ACHN (cell line): ENCODE measurements around the gene CCDC69.

Experiments used
- DNase-seq: peaks from one replicate; pipeline ENCODE4 v3.0.0-alpha.2; 2015
- in situ Hi-C: cut with HindIII; loops from 2 replicates; pipeline ENCODE4 v1.10.0; 2017; ENCODE audit warnings: low sequenced_read_pairs, low pct_ligation_motif_present, low pct_unique_long_range_greater_than_20kb

CCDC69 gene

GRCh38 chr5:151139646-151140045 lies 84.2 kb downstream of the CCDC69 start:
- DNase-seq = no peak
- in situ Hi-C loops = no loop called here

- in situ Hi-C loops = no loop called here
- DNase-seq = no peak
Observed at GRCh38 chr5:151139015-151139414, 84.9 kb downstream of the CCDC69 start.

GRCh38 chr5:151138114-151138513 lies 85.8 kb downstream of the CCDC69 start:
- DNase-seq = no peak
- in situ Hi-C loops = no loop called here

GRCh38 chr5:151137067-151137825 lies 86.6 kb downstream of the CCDC69 start:
- DNase-seq = no peak

DNA sequence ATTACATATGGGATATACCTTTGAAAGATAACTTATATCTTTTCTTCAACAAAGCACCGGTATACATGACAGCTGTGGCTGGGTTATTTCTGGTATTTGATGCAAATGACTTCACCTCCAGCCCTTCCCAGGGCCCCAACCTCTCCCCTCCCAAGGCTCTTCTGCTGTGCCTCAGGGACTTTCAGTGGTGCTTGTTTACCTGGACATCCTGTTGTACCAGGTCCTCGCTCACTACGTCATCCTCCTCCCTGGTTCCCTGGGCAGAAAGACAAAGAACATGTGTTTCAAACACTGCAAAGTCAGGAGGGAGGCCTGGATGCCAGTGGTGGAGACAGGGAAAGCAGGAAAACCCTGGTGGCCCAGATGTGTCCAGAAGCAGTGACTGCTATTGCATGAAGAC lies 89.7 kb downstream of the CCDC69 start:
- in situ Hi-C loops = no loop called here
- DNase-seq = no peak

More at GRCh38 chr5:151137067-151137825, 86.6 kb downstream of the CCDC69 start:
- in situ Hi-C loops = no loop called here

GRCh38 chr5:151132963-151133362 lies 90.9 kb downstream of the CCDC69 start:
- in situ Hi-C loops = no loop called here
- no peak for DNase-seq
